ENCODE measurements around the gene NTSR2.

The NTSR2 gene

DNA sequence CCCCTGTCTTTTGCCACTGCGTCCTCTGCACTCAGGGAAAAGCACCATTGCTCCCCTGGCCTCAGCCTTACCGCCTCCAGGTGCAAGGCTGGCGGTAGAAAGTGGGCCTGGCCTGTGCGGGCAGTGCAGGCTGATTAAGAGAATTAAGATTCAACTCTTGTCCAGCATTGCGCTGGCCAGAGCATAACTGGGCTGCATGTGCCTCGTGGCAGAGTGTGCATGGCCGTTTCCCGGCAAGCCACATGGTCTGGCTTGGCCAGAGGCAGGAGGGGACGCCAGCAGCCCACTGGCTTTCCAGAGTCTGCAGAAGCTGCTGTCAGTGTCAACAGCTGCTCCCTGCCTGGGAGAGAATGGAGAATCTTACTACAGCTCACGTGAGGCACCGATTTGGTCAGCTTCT lies 12.3 kb downstream of the NTSR2 start:
- no peak for DNase-seq (ENCODE audit: low read depth, low spot score)

DNA sequence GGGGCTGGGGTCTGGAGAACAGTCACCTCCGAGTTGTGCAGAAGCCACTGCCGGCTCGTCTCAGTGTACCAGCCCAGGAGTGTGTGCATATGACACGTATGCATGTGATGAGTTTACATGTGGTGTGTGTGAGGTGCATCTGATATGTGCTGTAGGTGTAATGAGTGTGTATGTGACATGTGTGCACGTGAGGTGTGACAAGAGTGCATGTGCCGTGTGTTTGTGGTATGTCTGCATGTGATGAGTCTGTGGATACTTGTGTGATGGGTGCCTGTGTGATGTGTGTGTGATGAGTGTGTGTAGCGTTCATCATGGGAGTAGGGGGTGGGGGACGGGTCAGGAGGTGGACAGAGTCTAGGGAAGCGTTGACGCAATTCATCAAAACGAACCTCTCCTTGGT lies 12.8 kb downstream of the NTSR2 start:
- no peak for DNase-seq (ENCODE audit: low read depth, low spot score)

DNA sequence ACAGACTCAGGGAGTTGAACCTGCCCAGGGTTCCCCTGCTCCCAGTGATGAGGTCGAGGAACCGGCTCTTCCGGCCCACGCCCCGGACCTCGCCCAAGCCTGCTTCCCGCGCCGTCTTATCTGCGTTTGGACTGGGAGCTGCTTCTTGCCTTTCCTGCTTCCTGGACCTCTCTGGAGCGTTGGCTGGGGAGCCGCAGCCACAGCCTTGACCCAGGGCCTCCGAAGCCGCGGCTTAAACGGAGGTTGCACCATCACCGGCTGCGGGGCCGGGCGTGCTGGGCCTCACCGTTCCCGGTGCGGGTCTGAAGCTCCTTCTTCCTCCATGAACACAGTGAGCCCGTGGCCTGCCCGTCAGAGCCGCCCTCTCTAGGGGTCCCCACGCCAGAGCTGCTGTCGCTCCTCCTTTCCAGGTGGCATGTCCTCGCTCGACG lies 13.3 kb downstream of the NTSR2 start:
- no peak for DNase-seq (ENCODE audit: low read depth, low spot score)

DNA sequence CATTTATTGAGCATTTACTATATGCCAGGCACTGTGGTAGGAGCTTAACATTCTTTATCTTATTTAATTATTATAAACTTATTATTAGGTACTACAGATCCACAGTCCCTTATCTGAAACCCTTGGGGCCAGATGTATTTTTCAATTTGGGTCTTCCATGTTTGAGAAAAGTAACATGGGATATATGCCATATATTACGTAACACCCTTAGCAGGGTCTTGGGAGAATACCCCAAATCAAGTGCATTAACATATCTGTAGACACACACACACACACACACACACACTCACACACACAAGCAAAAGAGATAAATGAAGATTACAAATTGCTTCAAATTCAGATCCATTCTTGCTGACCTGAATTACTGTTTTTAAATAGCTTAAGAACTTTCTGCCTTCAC lies 13.7 kb downstream of the NTSR2 start:
- no peak for DNase-seq (ENCODE audit: low read depth, low spot score)

DNA sequence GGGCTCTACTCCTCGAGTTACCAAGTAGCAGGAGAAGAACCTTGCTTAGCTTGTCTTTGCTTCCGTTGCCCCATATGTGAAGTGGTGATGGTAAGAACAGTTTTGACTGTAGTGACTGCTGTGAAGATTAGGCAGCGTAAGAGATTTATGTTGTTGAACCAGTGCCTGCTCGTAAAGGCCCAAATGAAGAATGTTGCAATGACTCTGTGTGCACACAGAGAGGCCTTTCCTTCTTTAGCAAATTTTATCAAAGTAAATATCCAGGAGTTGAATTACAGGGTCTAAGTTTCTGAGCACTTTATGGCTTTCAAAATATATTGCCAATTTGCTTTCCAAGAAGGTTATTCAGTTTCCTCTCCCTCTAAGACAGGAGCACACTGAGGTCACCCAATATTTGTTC lies 14.5 kb downstream of the NTSR2 start:
- no peak for DNase-seq (ENCODE audit: low read depth, low spot score)

DNA sequence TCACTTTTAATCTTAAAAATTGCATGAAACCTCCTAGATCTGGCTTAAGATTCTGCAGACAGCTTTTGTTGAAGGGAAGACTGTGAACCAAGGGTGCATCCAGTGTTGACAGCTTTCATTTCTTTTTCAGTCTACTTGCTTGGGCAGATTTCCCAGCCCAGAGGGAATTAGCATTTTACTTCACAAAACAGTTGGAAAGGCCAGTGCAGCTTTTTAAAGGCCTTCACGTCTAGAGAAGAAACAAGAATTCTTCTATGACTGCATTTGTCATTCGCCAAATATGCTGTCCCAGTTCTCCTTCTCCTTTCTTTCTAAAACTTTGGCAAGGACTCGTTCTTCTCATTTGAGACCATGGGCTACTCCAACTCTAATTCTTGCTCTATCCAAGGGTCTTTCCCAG lies 17.4 kb downstream of the NTSR2 start:
- no peak for DNase-seq (ENCODE audit: low read depth, low spot score)

DNA sequence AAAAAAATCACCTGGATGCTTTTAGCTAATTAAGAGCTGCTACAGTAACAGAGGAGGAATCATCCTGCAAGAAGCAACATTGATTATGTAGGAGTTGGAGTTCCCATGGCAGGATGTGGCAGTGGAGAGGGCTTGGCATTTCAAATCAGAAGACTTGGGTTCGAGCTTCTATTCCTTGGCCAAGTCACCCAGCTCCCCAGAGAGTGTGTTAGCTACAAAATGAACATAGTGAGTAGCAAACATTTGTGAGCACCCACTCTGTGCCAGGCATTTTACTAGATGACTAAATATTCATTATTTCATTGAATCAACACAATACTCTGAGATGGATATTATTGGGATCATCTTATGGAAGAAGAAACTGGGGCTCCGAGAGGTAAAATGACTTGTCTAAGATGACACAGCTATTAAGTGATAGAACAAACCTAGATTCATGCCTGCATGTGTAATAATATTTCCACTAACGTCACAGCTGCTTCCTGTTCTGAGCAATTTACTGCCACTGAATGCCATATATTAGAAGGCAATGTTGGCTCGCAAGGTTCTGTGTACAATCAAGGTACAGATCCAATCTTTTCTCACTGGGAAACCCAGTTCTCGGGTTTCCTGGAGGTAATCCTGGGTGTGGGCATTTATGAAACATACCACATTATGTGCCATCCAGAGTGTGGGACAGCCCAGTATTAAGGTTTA lies 18.0 kb downstream of the NTSR2 start:
- DNase-seq (ENCODE audit: low read depth, low spot score) = no peak

DNA sequence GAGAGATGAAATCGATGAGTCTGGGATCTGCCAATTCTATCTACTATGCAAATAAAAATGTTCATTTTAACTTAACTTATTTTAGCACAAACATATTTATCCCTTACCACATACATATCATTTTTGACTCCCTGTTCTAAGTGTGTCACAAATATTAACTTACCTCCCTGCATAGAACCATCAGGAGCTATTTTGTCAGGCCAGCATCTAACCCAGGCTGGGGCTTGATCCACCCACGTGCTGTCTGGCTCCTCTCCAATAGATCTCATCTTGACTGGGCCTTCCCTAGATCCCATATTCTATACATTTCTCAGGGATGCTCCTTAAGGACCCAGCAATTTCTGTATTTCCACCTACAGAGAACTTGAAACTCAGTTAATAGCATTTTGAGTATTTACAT lies 20.9 kb downstream of the NTSR2 start:
- DNase-seq (ENCODE audit: low read depth, low spot score) = no peak

DNA sequence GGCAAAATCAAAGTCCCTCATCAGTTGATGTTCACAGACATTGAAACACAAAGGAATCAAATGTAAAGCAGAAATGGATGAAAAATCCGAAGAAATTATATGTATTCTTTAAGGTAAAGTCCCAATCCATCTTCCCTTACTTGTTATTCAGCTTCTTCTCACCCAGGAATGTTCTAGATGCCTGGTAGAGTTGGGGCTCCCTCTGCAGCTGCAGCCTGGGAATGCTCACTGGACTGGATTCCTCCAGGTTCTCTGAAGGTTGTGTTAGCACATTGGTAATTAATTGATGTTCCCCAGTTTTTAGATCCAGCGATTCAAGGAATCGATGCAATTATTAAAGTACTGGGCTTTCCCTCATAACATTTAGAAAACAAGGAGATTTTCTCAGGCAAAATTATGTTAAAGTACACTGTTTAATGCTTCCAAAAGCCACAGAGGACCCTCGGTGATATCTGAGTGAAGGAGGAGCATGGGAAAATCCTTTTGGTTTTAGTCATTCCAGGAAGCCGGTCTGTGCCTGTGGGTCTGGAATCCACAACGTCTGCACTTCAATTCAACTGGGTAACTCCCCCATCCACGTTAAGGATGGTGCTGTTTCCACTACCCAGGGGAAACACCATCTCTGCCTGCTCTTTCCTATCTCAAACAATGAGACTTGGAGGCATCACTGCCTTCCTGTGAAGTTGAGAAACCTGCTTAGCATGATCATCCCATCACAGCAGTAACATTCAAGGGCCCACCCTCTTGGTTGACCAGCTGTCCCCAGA lies 22.0 kb downstream of the NTSR2 start:
- no peak for DNase-seq (ENCODE audit: low read depth, low spot score)

DNA sequence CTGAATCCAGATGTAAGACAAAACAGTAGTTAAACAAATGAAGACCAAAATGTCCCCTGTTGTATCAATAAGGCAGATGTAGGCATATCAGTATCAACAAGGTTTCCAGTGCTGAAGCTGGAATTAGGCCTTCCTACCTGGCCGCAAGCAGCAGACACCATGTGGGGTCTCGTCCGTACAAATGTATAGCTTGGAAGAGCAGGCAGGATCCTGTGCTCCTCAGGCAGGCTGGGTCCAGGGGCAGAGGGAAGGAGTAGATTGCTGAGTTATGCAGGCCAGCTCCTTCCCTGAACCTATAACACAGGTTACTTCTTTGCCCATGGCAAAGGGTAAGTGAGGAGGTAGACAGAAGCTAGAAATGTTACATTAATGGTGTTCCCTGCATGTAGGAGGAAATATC lies 23.5 kb downstream of the NTSR2 start:
- DNase-seq (ENCODE audit: low read depth, low spot score) = no peak

DNA sequence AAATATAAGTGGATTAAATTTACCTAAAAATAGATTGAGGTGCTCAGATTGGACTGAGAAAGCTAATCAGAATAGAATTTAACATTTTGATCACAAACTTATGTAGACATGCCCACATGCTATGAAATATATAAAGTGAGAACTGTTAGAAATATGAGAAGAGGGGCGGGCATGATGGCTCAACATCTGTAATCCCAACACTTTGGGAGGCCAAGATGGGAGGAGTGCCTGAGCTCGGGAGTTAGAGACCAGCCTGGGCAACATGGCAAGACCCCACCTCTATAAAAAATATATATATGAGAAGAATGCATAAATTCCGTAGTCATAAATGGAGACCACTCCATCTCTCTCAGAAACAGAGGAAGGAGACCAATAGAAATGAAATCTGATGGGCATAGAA lies 25.7 kb downstream of the NTSR2 start:
- DNase-seq (ENCODE audit: low read depth, low spot score) = no peak

DNA sequence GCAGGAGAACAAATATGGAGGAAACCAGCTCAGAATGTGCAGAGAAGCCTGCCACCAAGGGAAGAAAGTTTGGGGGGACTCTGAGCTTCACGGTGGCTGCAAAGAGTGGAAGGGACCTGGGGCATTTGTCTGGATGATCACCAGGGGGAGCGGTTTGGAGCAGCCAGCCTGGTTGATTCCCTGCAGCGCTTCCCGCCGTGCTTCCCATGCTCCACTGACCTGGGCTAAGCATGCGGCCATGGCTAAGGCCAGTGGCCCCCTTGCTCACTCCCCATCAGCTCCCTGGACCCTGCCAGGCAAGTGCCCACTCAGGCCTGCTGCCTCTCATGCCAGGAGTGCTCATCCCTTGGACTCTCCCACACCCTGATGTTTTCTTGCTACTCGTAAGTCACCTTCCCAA lies 27.0 kb downstream of the NTSR2 start:
- DNase-seq (ENCODE audit: low read depth, low spot score) = no peak

DNA sequence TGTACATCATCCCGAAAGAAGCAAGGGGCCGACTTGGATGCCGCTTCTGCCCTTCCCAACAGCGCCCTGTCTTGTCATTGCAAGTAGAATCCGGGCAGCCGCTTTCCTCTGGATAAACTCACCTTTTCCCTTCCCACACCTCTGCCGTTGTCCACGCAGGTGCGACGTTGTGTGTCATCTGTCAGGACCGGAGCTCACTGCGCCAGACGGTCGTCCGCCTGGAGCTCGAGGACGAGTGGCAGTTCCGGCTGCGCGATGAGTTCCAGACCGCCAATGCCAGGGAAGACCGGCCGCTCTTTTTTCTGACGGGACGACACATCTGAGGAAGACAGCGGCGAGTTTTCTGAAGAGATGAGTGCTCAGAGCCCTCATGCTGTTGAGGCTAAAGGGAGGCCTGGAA lies 29.9 kb downstream of the NTSR2 start:
- no peak for DNase-seq (ENCODE audit: low read depth, low spot score)

DNA sequence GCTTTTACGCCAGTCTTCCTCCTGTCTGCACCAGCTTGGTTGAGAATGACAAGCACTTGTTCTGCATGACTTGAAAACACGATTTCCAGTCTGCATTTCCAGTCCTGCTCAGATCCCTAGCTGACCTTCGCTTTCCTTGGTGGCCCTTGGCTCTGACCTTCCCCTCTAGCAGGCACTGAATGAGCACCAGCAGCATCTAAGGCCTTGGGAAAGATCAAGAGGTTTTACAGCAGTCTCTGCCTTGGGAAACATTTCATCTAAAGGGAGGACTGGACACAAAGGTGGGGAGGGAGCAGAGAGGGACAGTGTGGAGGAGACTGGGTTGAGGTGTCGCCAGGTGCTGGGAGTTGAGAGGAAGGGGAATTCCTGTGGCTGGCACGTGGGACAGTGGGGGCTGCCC lies 30.5 kb downstream of the NTSR2 start:
- no peak for DNase-seq (ENCODE audit: low read depth, low spot score)

DNA sequence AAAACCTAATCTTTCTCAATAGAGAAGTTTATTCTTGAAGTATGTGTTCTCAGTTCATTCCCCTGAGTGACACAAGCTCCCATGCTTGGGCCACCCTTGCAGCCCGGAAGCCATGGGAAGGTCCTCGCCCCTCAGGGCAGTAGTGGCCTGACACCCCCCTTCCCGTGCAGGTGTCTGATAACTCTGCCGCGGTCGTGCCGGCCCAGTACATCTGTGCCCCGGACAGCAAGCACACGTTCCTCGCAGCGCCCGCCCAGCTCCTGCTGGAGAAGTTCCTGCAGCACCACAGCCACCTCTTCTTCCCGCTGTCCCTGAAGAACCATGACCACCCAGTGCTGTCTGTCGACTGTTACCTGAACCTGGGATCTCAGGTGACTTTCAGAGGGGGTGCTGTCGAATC lies 32.4 kb downstream of the NTSR2 start:
- no peak for DNase-seq (ENCODE audit: low read depth, low spot score)

DNA sequence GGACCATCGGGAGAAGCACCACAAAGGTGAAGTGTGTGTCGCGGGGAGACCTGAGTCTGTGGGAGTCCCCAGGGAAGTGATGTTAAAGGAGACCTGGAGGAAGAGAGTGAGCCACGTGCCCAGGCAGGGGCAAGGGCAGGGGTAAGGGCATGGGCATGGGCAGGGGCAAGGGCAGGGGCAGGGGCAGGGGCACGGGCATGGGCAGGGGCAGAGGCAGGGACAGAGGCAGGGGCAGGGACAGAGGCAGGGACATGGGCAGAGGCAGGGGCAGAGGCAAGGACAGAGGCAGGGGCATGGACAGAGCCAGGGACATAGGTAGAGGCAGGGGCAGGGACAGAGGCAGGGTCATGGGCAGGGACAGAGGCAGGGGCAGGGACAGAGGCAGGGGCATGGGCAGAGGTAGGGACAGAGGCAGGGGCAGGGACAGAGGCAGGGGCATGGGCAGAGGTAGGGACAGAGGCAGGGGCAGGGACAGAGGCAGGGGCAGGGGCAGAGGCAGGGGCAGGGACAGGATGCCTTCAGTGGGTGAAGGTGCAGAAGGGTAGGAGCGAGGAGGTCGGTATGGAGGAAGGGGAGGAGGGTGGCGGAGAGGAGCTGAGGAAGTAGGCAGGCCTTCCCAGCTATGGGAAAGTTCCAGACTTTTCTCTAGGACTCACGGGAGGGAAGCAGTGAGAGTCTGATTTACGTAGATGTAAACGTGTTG lies 33.3 kb downstream of the NTSR2 start:
- DNase-seq (ENCODE audit: low read depth, low spot score) = no peak

DNA sequence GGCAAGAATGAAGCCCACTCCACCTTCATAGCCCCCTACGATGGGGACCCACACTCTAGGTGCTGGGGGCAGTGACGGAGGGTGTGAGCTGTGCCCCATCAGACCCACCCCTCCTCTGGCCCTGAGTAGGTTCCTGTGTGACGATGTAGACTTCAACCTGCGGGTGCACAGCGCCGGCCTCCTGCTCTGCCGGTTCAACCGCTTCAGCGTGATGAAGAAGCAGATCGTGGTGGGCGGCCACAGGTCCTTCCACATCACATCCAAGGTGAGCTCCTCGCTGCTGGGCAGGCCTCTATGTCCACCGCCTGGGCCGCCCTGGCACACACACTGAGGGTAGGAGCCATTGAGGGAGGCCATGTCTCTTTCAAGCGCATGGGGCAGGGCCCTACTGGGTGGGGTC lies 34.9 kb downstream of the NTSR2 start:
- no peak for DNase-seq (ENCODE audit: low read depth, low spot score)

DNA sequence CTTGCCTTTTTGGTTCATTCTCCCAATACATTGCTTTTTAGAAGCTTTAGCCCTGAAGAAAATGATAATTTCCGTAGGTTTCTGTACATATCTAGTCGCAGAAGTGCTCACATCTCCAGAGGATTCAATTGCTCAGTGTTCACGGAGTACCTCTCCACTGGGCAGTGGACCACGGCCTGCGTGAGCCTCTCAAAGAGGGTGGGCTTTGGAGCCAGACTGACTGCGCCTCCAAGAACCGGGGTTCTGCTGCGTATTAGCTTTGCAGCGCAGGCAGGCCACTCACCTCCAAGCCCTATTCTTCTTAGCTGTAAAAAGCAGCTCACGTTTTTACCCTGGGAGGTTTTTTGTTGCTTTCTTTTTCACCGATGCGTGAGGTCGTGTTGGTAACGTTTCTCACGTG lies 35.4 kb downstream of the NTSR2 start:
- DNase-seq (ENCODE audit: low read depth, low spot score) = no peak

DNA sequence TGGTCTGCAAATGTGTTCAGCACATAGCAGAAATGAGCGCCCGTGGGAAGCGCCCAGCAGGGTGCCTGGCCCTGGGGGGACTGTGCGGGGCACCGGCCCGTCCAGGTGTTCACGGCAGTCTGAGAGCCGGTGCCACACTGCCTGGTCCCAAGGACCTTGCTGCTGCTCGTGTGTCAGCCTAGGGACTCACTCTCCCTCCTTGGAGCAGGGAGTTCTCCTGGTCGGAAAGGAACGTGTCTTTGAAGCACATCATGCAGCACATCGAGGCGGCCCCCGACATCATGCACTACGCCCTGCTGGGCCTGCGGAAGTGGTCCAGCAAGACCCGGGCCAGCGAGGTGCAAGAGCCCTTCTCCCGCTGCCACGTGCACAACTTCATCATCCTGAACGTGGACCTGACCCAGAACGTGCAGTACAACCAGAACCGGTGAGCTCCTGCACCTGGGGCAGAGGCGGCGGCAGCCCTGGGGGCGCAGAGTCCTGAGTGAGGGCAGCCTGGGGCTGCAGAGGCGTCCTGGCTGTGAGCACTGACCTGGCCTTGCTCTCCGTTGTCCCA lies 36.0 kb downstream of the NTSR2 start:
- no peak for DNase-seq (ENCODE audit: low read depth, low spot score)

DNA sequence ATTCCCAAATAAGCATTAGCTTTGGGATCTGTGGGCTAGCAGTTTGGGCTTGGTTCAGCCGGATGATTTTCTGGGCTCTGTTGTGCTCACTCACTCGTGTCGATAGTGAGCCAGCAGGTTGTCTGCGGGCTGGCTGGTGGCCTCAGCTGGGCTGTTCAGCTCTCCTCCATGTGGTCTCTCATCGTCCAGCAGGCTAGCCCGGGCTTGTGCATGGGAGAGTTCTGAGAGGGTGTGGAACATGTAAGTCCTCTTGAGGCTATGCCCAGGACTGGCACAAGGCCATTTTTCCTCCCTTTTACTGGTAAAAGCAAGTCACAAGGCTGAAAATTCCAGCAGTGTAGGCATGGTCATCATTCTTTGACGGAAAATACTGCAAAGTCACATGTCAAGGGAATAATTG lies 38.5 kb downstream of the NTSR2 start:
- no peak for DNase-seq (ENCODE audit: low read depth, low spot score)

DNA sequence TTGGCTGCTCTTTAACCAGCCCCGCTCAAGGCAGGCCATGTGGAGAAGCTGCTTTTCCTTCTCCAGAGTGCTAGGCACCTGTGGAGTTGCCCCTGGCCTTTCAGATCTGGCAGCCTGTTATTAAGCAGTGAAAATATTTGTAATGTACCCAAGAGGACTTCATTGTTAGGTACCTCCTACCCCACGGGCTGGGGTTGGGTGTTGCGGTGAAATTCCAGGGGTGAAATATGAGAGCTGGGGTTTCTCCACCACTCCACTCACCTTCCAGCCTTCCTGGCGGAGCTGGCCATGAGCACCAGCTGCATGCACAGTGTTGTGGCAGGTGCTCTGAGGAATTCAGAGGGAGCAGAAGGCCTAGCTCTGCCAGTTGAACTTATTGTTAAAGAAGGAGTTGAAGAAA lies 39.1 kb downstream of the NTSR2 start:
- no peak for DNase-seq (ENCODE audit: low read depth, low spot score)

DNA sequence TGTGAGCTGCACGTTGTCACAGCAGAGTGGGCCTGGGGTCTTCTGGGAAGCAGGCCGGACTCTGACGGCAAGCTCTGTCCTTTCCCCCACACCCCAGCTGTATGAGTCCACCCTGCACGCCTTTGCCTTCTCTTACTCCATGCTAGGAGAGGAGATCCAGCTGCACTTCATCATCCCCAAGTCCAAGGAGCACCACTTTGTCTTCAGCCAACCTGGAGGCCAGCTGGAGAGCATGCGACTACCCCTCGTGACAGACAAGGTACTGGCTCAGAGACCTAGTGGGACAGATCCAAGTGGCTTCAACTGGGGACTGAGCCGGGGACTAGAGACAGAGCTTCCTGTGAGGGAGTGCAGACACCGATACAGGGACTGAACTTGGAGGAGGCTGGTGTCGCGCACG lies 40.1 kb downstream of the NTSR2 start:
- no peak for DNase-seq (ENCODE audit: low read depth, low spot score)

DNA sequence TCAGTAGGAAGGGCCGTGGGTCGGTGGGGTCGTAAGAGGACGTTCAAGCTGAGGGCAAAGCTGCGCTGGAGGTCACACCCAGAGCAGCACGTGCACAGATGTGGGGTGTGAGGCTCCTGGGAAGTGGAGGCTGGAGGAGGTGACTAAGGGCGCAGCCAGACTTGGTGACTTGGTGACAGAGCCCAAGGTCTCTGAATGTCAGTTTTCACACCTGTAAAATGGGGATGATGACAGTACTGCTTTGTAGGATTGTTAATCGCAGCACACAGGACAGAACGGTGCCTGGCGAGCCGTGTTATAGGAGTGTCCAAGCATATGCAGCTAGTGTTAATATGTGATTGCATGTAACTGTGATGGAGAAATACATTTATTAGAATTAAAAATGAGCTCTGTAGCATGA lies 40.8 kb downstream of the NTSR2 start:
- no peak for DNase-seq (ENCODE audit: low read depth, low spot score)
